GM19463 (cell line): ENCODE measurements around the gene IFT52.

Source experiments
- ATAC-seq: cut with Tn5 transposase; IDR thresholded peaks from one replicate; pipeline ENCODE4 v1.9.1; 2021; ENCODE audit warnings: mild to moderate bottlenecking, moderate library complexity; ENCODE audit not compliant: unreplicated experiment

Gene IFT52

GRCh38 chr20:43590392-43591303 is at the start of gene IFT52:
IFT52 (plus strand) TSS chr20:43590937; CDS start chr20:43594699, 3,762 bp downstream.
- ATAC-seq: peak; percentile 99

- no peak for ATAC-seq
Measured at GRCh38 chr20:43541214-43541613, 49.5 kb upstream of the IFT52 start.

GRCh38 chr20:43542161-43542560 is 48.6 kb upstream of the IFT52 start:
- no peak for ATAC-seq

- ATAC-seq: no peak
Measured at GRCh38 chr20:43542674-43543073, 48.1 kb upstream of the IFT52 start.

- no peak for ATAC-seq
Measured at GRCh38 chr20:43543138-43543537, 47.6 kb upstream of the IFT52 start.

GRCh38 chr20:43544501-43544900 is 46.2 kb upstream of the IFT52 start:
- no peak for ATAC-seq

- no peak for ATAC-seq
Measured at GRCh38 chr20:43545837-43546578, 44.7 kb upstream of the IFT52 start.

- ATAC-seq: no peak
Measured at GRCh38 chr20:43548273-43548880, 42.4 kb upstream of the IFT52 start.

- no peak for ATAC-seq
Measured at GRCh38 chr20:43549416-43550065, 41.2 kb upstream of the IFT52 start.

GRCh38 chr20:43550456-43550855 is 40.3 kb upstream of the IFT52 start:
- no peak for ATAC-seq

- no peak for ATAC-seq
Measured at GRCh38 chr20:43554369-43554768, 36.4 kb upstream of the IFT52 start.

- no peak for ATAC-seq
Measured at GRCh38 chr20:43558412-43559146, 32.2 kb upstream of the IFT52 start, which contains the start of gene SGK2. SGK2 (plus strand) TSS chr20:43559027; CDS start chr20:43566496, 7,469 bp downstream.

GRCh38 chr20:43559147-43559987 is 31.4 kb upstream of the IFT52 start:
- ATAC-seq: no peak

GRCh38 chr20:43560974-43561373 is 29.8 kb upstream of the IFT52 start:
- no peak for ATAC-seq

- ATAC-seq: no peak
Measured at GRCh38 chr20:43563429-43563828, 27.3 kb upstream of the IFT52 start.

- no peak for ATAC-seq
Measured at GRCh38 chr20:43563991-43564390, 26.7 kb upstream of the IFT52 start.

- no peak for ATAC-seq
Measured at GRCh38 chr20:43564455-43564854, 26.3 kb upstream of the IFT52 start.

GRCh38 chr20:43564993-43565757 is 25.6 kb upstream of the IFT52 start:
- no peak for ATAC-seq

GRCh38 chr20:43565758-43566104 is 25.0 kb upstream of the IFT52 start:
- ATAC-seq: no peak
